Measurements from ENCODE around the gene KIF12.
"Not testable (repeated sequence)": the region's sequence is repeated elsewhere in the genome, so short reads cannot be mapped to it uniquely, and the experiment has no call there.

The KIF12 gene

DNA sequence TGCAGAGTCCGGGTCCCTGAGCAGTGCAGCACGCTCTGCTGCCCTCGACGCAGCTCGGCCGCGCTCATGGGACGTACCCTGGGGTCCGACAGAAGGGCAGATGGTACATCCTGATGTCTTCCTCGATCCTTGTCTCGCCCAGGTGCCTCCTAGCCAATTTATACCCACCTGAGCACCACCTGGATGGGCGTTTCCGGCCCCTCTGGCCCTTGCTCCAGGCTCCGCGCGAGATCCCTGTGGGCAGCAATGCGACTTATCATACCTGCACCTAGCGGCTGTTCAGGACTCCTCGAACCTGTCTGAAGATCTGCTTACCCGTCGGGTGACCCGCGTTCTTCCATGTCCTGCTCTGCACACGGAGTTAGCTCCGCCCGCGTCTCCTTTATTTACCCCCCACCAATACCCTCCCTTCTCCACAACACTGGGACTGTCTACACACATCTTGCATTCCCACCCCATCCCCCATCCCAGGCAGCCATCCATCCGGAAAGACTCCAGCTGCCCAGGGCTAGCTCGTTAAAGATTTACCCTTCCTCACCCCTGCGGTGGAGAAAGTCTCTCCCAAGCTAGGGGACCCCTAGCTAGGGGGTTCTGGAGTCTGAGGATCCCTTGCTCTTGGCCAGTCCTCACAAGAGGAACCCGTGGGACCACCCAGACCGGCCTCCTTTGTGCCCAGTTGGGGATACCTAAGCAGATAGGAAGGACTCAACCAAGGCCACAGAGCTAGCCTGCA is at the start of gene KIF12:
Gene KIF12, minus strand, starts transcription at position 357 of the 733 bp plus-strand sequence. Its CDS starts 16 bp downstream, at position 341.
- no peak for DNase-seq

- no peak for DNase-seq
Observed at GRCh38 chr9:114146735-114147134, 47.6 kb upstream of the KIF12 start.

DNA sequence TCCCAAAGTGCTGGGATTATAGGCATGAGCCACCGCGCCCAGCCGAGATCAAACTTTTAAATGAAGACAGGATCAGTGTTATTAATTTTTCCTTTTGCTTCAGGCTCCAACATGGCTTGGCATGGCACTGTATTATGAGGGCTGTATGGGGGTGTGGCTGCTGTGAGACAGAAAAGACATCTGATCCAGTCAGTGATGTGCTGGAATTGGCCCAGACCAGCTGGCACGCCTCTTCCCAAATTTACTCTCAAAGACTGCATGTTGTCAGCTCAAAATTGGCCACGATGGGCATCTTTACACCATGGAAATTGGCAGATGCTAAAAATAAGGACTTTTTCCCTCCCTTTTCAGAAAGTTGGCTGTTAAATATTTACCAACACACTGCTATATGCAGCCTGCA is 44.1 kb upstream of the KIF12 start:
- DNase-seq: no peak

- no peak for DNase-seq
Observed at GRCh38 chr9:114141553-114142402, 42.7 kb upstream of the KIF12 start.

DNA sequence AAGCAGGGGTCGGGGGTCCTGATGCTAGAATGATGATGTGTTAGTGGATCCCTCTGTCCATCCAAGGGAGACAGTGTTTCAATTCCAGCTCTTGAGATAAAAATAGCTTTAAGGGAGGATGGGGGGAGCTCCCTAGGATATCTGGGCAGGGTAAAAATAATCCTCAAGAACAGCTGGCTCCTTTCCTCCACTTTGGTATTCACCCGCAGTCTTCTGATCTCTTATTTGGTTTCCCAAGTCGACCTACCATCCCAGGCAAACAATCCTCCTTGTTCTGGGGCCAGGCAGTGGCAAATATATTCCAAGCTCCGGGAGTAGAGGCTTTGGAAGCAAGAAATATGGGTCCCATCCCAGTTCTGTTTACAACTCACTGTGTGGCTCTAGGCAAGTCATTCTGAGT is 41.8 kb upstream of the KIF12 start:
- DNase-seq: no peak

DNA sequence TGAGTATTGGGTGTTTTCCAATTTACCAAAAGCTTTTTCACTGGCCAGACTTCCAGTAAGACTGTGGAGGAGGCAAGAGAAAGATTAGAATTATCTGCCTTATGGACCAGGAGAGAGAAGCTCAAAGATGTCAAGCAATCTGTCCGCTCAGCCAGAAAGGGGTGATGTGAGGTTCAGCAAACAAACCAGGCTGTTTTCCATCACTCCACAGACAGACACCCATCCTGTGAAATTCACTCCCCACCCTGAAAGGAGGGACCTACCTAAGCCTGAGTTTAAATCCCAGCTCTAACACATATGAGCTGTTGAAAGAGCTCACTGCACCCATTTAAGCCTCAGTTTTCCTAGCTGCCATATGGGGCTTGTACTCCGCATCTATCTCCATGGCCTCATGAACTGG is 41.3 kb upstream of the KIF12 start:
- DNase-seq: no peak

GRCh38 chr9:114139071-114139470 is 40.0 kb upstream of the KIF12 start:
- DNase-seq: no peak

GRCh38 chr9:114138552-114138971 is 39.5 kb upstream of the KIF12 start:
- DNase-seq: no peak

DNA sequence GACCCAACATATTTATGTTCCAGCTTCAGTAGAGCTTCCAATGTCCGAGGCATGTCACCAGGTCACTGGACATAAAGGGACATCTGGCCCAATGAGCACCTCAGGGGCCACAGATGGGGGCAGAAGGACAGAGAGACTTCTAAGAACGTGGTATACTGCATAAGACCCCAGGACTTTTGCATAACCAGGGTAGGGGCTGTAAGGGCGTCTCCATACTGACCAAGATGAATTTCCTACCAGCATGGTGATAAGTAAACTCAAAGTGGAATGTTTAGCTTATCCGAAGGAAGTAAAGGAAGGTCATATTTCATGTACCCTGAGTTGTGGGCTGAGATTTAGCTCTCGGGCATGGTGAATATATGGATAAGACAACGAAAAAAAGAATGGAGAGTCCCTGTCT is 38.7 kb upstream of the KIF12 start:
- DNase-seq: no peak

DNA sequence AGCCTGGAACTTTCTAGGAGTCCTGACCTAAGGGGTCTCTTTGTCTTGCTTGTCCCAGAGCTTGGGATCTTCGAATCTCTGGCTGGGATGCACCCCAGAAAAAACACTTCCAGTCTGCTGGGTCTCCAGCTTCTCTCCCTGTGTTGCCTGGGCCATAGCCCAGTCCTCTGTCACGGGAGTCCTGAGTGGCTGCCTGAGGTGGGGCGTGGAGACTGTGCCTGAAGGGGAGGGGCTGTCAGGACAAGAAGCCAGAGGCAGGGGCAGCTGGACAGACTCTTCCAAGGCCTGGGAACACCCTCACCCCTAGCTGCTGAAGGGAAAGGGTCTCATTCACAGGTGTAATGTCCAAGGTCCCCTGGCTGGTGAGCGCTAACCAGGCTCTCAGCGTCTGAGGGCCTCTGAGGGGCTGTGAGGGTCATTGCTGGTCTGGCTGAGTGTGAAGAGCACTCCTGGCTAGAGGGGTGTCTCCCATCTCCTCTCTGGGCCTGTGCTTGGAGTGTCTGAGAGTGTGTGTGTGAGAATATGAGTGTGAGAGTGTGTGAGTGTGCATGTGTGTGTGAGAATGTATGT is 35.8 kb upstream of the KIF12 start:
- no peak for DNase-seq

DNA sequence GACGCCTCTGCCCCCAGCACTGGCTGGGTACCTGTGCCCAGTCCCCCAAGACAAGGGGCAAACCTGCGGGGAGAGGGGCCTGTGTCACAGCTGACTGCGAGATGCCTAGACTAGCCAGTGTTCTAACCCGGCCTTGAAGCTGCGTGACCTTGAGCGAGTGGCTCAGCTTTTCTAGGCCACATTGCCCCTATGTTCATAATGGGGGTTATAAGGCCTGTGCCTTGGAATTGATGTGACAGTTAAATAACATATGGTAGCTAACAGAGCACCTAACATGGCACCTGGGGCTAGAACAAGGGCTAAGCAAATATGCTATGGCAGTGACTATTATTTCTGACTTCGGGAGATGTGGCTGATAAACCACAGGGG is 33.4 kb upstream of the KIF12 start:
- no peak for DNase-seq

- no peak for DNase-seq
Observed at GRCh38 chr9:114131808-114132549, 32.9 kb upstream of the KIF12 start.

GRCh38 chr9:114130624-114131277 is 31.7 kb upstream of the KIF12 start:
- no peak for DNase-seq

DNA sequence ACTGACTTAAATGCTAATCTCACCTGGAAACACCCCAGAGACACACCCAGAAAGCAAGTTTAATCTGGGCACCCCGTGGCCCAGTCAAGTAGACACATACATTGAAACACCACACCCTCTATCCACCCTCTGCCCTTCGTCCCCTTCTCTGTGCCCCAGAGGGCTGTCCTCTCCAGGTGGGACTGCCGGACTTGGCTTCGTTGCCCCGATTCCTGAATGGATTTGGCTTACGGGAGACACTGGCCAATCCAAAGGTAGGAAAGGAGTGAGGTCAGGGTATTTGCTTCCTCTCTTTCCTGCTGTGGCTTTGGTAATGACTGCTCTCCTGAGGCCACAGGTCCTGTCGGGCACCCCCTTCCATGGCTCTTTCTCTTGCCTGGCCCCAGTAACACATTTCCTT is 31.0 kb upstream of the KIF12 start:
- no peak for DNase-seq

GRCh38 chr9:114128759-114129158 is 29.7 kb upstream of the KIF12 start:
- not testable (repeated sequence) for DNase-seq

GRCh38 chr9:114126247-114127060 is 27.4 kb upstream of the KIF12 start:
- DNase-seq: no peak

DNA sequence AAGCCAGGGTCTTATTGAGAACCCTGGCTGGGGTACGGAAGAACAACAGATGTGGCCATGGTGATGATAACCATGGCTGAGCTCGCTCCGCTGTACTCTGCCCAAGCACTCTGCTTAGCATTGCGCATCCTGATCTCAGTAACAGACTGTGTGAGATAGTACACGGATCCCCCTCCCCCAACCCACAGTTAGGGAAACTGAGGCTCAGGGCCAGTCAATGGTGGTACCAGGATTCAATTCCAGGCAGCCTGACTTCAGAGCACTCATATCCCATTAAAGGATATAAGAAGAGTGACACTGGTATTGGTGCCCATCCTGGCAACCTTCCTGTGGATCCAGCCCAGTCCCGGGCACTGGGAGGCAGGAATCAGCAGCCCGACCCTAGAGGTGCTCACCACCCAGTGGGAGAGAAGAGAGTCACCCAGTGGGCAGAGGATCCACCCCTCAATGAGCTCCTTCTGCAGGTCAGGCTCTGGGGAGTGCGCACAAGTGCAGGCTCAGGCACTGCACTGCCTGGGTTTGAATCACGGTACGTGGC is 26.5 kb upstream of the KIF12 start:
- DNase-seq: no peak

- no peak for DNase-seq
Observed at GRCh38 chr9:114124666-114125475, 25.8 kb upstream of the KIF12 start.

- DNase-seq: no peak
Observed at GRCh38 chr9:114124138-114124537, 25.0 kb upstream of the KIF12 start.

Data from NK-92 treated with Interleukin-12 subunit alpha and Interleukin-12 subunit beta, amount 100 ng/mL, for 24 hours (cell line).